GM21786 (cell line): ENCODE results near the gene ZNF688.
"Not testable (repeated sequence)": the region's sequence is repeated elsewhere in the genome, so short reads cannot be mapped to it uniquely, and the experiment has no call there.

Experiments used
- ATAC-seq: cut with Tn5 transposase; IDR thresholded peaks from one replicate; pipeline ENCODE4 v1.9.1; 2021; ENCODE audit not compliant: unreplicated experiment

The ZNF688 gene

GRCh38 chr16:30557957-30558788 lies 13.3 kb downstream of the ZNF688 start, which contains the start of gene ZNF764:
ZNF764 (minus strand) TSS chr16:30558374; CDS start chr16:30558182, 192 bp downstream.
- ATAC-seq: peak; percentile 90

GRCh38 chr16:30557707-30557956 lies 13.9 kb downstream of the ZNF688 start:
- ATAC-seq: no peak

GRCh38 chr16:30556125-30556473 lies 15.4 kb downstream of the ZNF688 start:
- no peak for ATAC-seq

- no peak for ATAC-seq
Measured at GRCh38 chr16:30555315-30556124, 16.0 kb downstream of the ZNF688 start.

- no peak for ATAC-seq
Measured at GRCh38 chr16:30554557-30555314, 16.8 kb downstream of the ZNF688 start.

- no peak for ATAC-seq
Measured at GRCh38 chr16:30553393-30553899, 18.1 kb downstream of the ZNF688 start.

- no peak for ATAC-seq
Measured at GRCh38 chr16:30552956-30553355, 18.6 kb downstream of the ZNF688 start.

GRCh38 chr16:30551781-30552180 lies 19.7 kb downstream of the ZNF688 start:
- no peak for ATAC-seq

- ATAC-seq: no peak
Measured at GRCh38 chr16:30548416-30549253, 22.9 kb downstream of the ZNF688 start.

- no peak for ATAC-seq
Measured at GRCh38 chr16:30546115-30546514, 25.4 kb downstream of the ZNF688 start.

- ATAC-seq: no peak
Measured at GRCh38 chr16:30543067-30543466, 28.4 kb downstream of the ZNF688 start.

GRCh38 chr16:30541502-30542329 lies 29.8 kb downstream of the ZNF688 start:
- ATAC-seq: no peak

GRCh38 chr16:30540916-30541464 lies 30.5 kb downstream of the ZNF688 start:
- not testable (repeated sequence) for ATAC-seq

- not testable (repeated sequence) for ATAC-seq
Measured at GRCh38 chr16:30539986-30540526, 31.5 kb downstream of the ZNF688 start.

GRCh38 chr16:30539000-30539964 lies 32.2 kb downstream of the ZNF688 start:
- no peak for ATAC-seq

- ATAC-seq: not testable (repeated sequence)
Measured at GRCh38 chr16:30536391-30537024, 35.0 kb downstream of the ZNF688 start.

GRCh38 chr16:30535777-30536190 lies 35.7 kb downstream of the ZNF688 start:
- no peak for ATAC-seq
